Esophagus muscularis mucosa (tissue), 4 donors: ENCODE data around the gene UCP2. TPM values are rescaled to one million over a fixed set of nuclear protein-coding genes. Genes with fewer than 3 reads are reported as not detected.

ENCODE experiments used
- DNase-seq: peaks from one replicate; pipeline ENCODE4 v3.0.0-alpha.2; 2017; ENCODE audit errors: extremely low spot score
- H3K27ac ChIP-seq, 4 donors: fragments of 200-600 bp; sonication (generic); replicated peaks in 1 of 4; 1 replicate in 3 of 4; 2 replicates in 1 of 4; pipeline ENCODE4 v1.5.1; 2016 to 2019; ENCODE audit warnings: mild to moderate bottlenecking in 1 of 4
- H3K27me3 ChIP-seq, 4 donors: fragments of 200-600 bp; sonication (generic); one replicate each; pipeline versions ENCODE4 v1.5.1 to v1.6.0; 2016 to 2019
- H3K36me3 ChIP-seq, 4 donors: fragments of 200-600 bp; sonication (generic); one replicate each; pipeline ENCODE4 v1.5.1; 2016 to 2019
- H3K4me1 ChIP-seq, 4 donors: fragments of 200-600 bp; sonication (generic); one replicate each; pipeline ENCODE4 v1.5.1; 2016 to 2019
- H3K4me3 ChIP-seq, 4 donors: fragments of 200-600 bp; sonication (generic); 1 replicate in 2 of 4; 2 replicates in 2 of 4; pipeline ENCODE4 v1.5.1; 2016 to 2019; ENCODE audit warnings: mild to moderate bottlenecking in 4 of 4, moderate library complexity in 1 of 4
- H3K9me3 ChIP-seq, 4 donors: fragments of 200-600 bp; sonication (generic); 1 replicate in 3 of 4; 2 replicates in 1 of 4; pipeline ENCODE4 v1.5.1; 2016 to 2019
- CTCF ChIP-seq, 3 experiments: fragments of 200-600 bp in 2 of 3; fragments of 450-650 bp in 1 of 3; sonication (generic) in 2 of 3; IDR thresholded peaks; one replicate each; pipeline ENCODE4 v1.5.1; 2017 to 2019; ENCODE audit warnings: antibody characterized with exemption in 3 of 3, mild to moderate bottlenecking in 2 of 3, moderate library complexity in 1 of 3
- EP300 ChIP-seq: sonication (generic); formaldehyde crosslinking; IDR thresholded peaks from one replicate; pipeline ENCODE4 v1.6.1; 2017; ENCODE audit warnings: antibody characterized with exemption
- POLR2A ChIP-seq: fragments of 450-650 bp; IDR thresholded peaks from one replicate; pipeline ENCODE4 v1.6.1; 2017; ENCODE audit warnings: antibody characterized with exemption, moderate library complexity, mild to moderate bottlenecking, low read depth
- POLR2AphosphoS5 ChIP-seq, 2 donors: sonication (generic); formaldehyde crosslinking; IDR thresholded peaks; one replicate each; pipeline ENCODE4 v1.6.1; 2017; ENCODE audit warnings: antibody characterized with exemption in 2 of 2
- WGBS: methylation state at CpG from one replicate; pipeline ENCODE4 v1.1.5; 2018; 5-methylcytosine and 5-hydroxymethylcytosine counted together
- intact Hi-C: fragments of 100-400 bp; cut with DNase I; formaldehyde crosslinking; loops from one replicate; pipeline ENCODE4 v1.15.1; 2023
- total RNA-seq, 4 donors: library from RNA; depleted of rRNA; stranded (reverse); fragments of >200 nt; gene quantifications; one replicate each; pipeline versions ENCODE4 v1.1.0 to v1.2.1, GENCODE V29; 2016

Gene UCP2
- total RNA-seq, 4 donors from 2014 or later = 22.4 to 43.6 (median 30.9) TPM

- Histone ChIP-seq H3K27ac (no peak within 1 kb of the TSS), H3K36me3 (no peaks in the 10 kb centered on the region), H3K27me3 (peaks cover 0 to 3% (median 0%) of the 10 kb centered on the region in 4 donors), H3K4me1 (no peaks in the 10 kb centered on the region), H3K4me3 (no peak within 1 kb of the TSS), H3K9me3 (no peaks in the 10 kb centered on the region)
- TF ChIP-seq POLR2AphosphoS5 (IDR thresholded peaks at IDR 0.05) = no peak
- no peak for TF ChIP-seq CTCF (IDR thresholded peaks at IDR 0.05)
- TF ChIP-seq POLR2A = no peak
- TF ChIP-seq EP300 = no peak
- DNase-seq = no peak
- WGBS = 91% methylated on average over 9 of the region's 12 CpGs
- intact Hi-C loops = no loop called here
Observed at GRCh38 chr11:73950869-73951710, 31.6 kb downstream of the UCP2 start, which contains the start of gene DNAJB13. TSS of gene DNAJB13 (plus strand) at chr11:73951026. CDS start at chr11:73951070, 44 bp downstream.

- TF ChIP-seq POLR2AphosphoS5 (IDR thresholded peaks at IDR 0.05) = no peak
- no peak for TF ChIP-seq EP300
- no peak for TF ChIP-seq POLR2A
- TF ChIP-seq CTCF (IDR thresholded peaks at IDR 0.05) = no peak
- Histone ChIP-seq H3K9me3 (no peaks in the 10 kb centered on the region), H3K27me3 (no peaks in the 10 kb centered on the region), H3K4me1 (no peaks in the 10 kb centered on the region), H3K4me3 (no peak overlapping the region), H3K36me3 (no peaks in the 10 kb centered on the region), H3K27ac (no peak overlapping the region)
- DNase-seq = no peak
- WGBS = 92% methylated on average over 5 of the region's 5 CpGs
- intact Hi-C loops = no loop called here
Observed at GRCh38 chr11:73949912-73950311, 32.7 kb downstream of the UCP2 start.

- H3K9me3 ChIP-seq = no peaks in the 10 kb centered on the region
- DNase-seq = no peak
- H3K4me3 ChIP-seq = no peak overlapping the region
- no peaks in the 10 kb centered on the region for H3K4me1 ChIP-seq
- no peak overlapping the region for H3K27ac ChIP-seq
- no peaks in the 10 kb centered on the region for H3K36me3 ChIP-seq
- no peak for TF ChIP-seq POLR2A
- TF ChIP-seq CTCF (IDR thresholded peaks at IDR 0.05) = no peak
- TF ChIP-seq POLR2AphosphoS5 (IDR thresholded peaks at IDR 0.05) = no peak
- no peak for TF ChIP-seq EP300
- intact Hi-C loops = no loop called here
- H3K27me3 ChIP-seq = no peaks in the 10 kb centered on the region
- 78% methylated on average over 4 of the region's 4 CpGs for WGBS
Observed at GRCh38 chr11:73949246-73949645, 33.4 kb downstream of the UCP2 start.

- no peak for DNase-seq
- TF ChIP-seq EP300 (no peak), POLR2A (no peak), POLR2AphosphoS5 (IDR thresholded peaks at IDR 0.05) (no peak), CTCF (IDR thresholded peaks at IDR 0.05) (no peak)
- Histone ChIP-seq H3K9me3 (no peaks in the 10 kb centered on the region), H3K36me3 (no peaks in the 10 kb centered on the region), H3K27me3 (no peaks in the 10 kb centered on the region), H3K27ac (no peak overlapping the region), H3K4me3 (no peak overlapping the region), H3K4me1 (no peaks in the 10 kb centered on the region)
- intact Hi-C loops = no loop called here
- WGBS = 88% methylated on average over 13 of the region's 13 CpGs
Observed at GRCh38 chr11:73946798-73947458, 35.7 kb downstream of the UCP2 start.
